ENCODE results near the gene GINS3. TPM values are rescaled to one million over a fixed set of nuclear protein-coding genes. Genes with fewer than 3 reads are reported as not detected.

The GINS3 gene
- total and polyA plus RNA-seq, 2 experiments from 2014 or later: 2.1 to 3.0 TPM

GRCh38 chr16:58449306-58449705 is 57.0 kb downstream of the GINS3 start:
- no peak overlapping the region for H3K4me3 ChIP-seq
- no peak for TF ChIP-seq EZH2 (IDR thresholded peaks at IDR 0.05; ENCODE audit: borderline replicate concordance)
- H3K27me3 ChIP-seq: peaks cover 11% of the 10 kb centered on the region
- H2AFZ ChIP-seq: no peak overlapping the region
- no peak overlapping the region for H3K4me2 ChIP-seq
- H3K36me3 ChIP-seq (replicated peaks; ENCODE audit: insufficient read depth, low read depth): no peaks in the 10 kb centered on the region
- no peak for DNase-seq (ENCODE audit: low spot score)
- H3K27ac ChIP-seq: no peak overlapping the region
- no peaks in the 10 kb centered on the region for H3K4me1 ChIP-seq (ENCODE audit: insufficient read depth)
- H3K9me2 ChIP-seq (replicated peaks; ENCODE audit: insufficient read depth): no peaks in the 10 kb centered on the region
- WGBS (ENCODE audit: low lambda C conversion rate, missing lambda C conversion rate): 87% methylated on average over 4 of the region's 4 CpGs
- no peaks in the 10 kb centered on the region for H4K20me1 ChIP-seq (ENCODE audit: insufficient read depth, poor library complexity, severe bottlenecking)
- H3K79me2 ChIP-seq: no peaks in the 10 kb centered on the region
- no peaks in the 10 kb centered on the region for H3K9me3 ChIP-seq (ENCODE audit: low read depth)

- Histone ChIP-seq H2AFZ (no peak overlapping the region), H3K4me1 (ENCODE audit: insufficient read depth) (no peaks in the 10 kb centered on the region), H3K9me2 (replicated peaks; ENCODE audit: insufficient read depth) (no peaks in the 10 kb centered on the region), H3K36me3 (replicated peaks; ENCODE audit: insufficient read depth, low read depth) (no peaks in the 10 kb centered on the region), H3K79me2 (no peaks in the 10 kb centered on the region), H3K4me3 (no peak overlapping the region), H3K4me2 (no peak overlapping the region), H3K27ac (no peak overlapping the region), H3K9me3 (ENCODE audit: low read depth) (no peaks in the 10 kb centered on the region), H3K27me3 (peaks cover 9% of the 10 kb centered on the region), H4K20me1 (ENCODE audit: insufficient read depth, poor library complexity, severe bottlenecking) (no peaks in the 10 kb centered on the region)
- WGBS (ENCODE audit: low lambda C conversion rate, missing lambda C conversion rate): 89% methylated on average over 5 of the region's 5 CpGs
- TF ChIP-seq CTCF (IDR thresholded peaks at IDR 0.05; ENCODE audit: poor library complexity): no peak
- no peak for DNase-seq (ENCODE audit: low spot score)
These were observed 57.5 kb downstream of the GINS3 start for GRCh38 chr16:58449768-58450167.

- no peaks in the 10 kb centered on the region for H3K9me2 ChIP-seq (replicated peaks; ENCODE audit: insufficient read depth)
- peaks cover 9% of the 10 kb centered on the region for H3K27me3 ChIP-seq
- H3K4me1 ChIP-seq (ENCODE audit: insufficient read depth): no peaks in the 10 kb centered on the region
- H3K79me2 ChIP-seq: no peaks in the 10 kb centered on the region
- no peaks in the 10 kb centered on the region for H3K9me3 ChIP-seq (ENCODE audit: low read depth)
- TF ChIP-seq CTCF (IDR thresholded peaks at IDR 0.05; ENCODE audit: poor library complexity) (no peak), EZH2 (IDR thresholded peaks at IDR 0.05; ENCODE audit: borderline replicate concordance) (no peak)
- no peak overlapping the region for H3K4me2 ChIP-seq
- no peaks in the 10 kb centered on the region for H4K20me1 ChIP-seq (ENCODE audit: insufficient read depth, poor library complexity, severe bottlenecking)
- H3K36me3 ChIP-seq (replicated peaks; ENCODE audit: insufficient read depth, low read depth): no peaks in the 10 kb centered on the region
- no peak overlapping the region for H3K4me3 ChIP-seq
- no peak overlapping the region for H3K27ac ChIP-seq
- no peak overlapping the region for H2AFZ ChIP-seq
- WGBS (ENCODE audit: low lambda C conversion rate, missing lambda C conversion rate): 92% methylated on average over 7 of the region's 7 CpGs
- no peak for DNase-seq (ENCODE audit: low spot score)
These were observed 58.3 kb downstream of the GINS3 start for GRCh38 chr16:58450590-58450989.

GRCh38 chr16:58451265-58451689 is 59.0 kb downstream of the GINS3 start:
- no peak overlapping the region for H3K4me2 ChIP-seq
- 74% methylated on average over 3 of the region's 3 CpGs for WGBS (ENCODE audit: low lambda C conversion rate, missing lambda C conversion rate)
- no peaks in the 10 kb centered on the region for H3K79me2 ChIP-seq

More at GRCh38 chr16:58451265-58451689, 59.0 kb downstream of the GINS3 start:
- Histone ChIP-seq H3K4me1 (ENCODE audit: insufficient read depth) (no peaks in the 10 kb centered on the region), H4K20me1 (ENCODE audit: insufficient read depth, poor library complexity, severe bottlenecking) (no peaks in the 10 kb centered on the region), H3K4me3 (no peak overlapping the region), H3K36me3 (replicated peaks; ENCODE audit: insufficient read depth, low read depth) (no peaks in the 10 kb centered on the region), H3K27me3 (peaks cover 9% of the 10 kb centered on the region), H3K9me3 (ENCODE audit: low read depth) (no peaks in the 10 kb centered on the region), H3K9me2 (replicated peaks; ENCODE audit: insufficient read depth) (no peaks in the 10 kb centered on the region), H2AFZ (no peak overlapping the region), H3K27ac (no peak overlapping the region)
- TF ChIP-seq EZH2 (IDR thresholded peaks at IDR 0.05; ENCODE audit: borderline replicate concordance) (no peak), CTCF (IDR thresholded peaks at IDR 0.05; ENCODE audit: poor library complexity) (no peak), EZH2phosphoT487 (IDR thresholded peaks at IDR 0.05; ENCODE audit: low read depth, severe bottlenecking, unreplicated experiment) (no peak)
- DNase-seq (ENCODE audit: low spot score): no peak
